ENCODE data around the gene DPP4. TPM values are rescaled to one million over a fixed set of nuclear protein-coding genes. Genes with fewer than 3 reads are reported as not detected.
A peak's percentile ranks its signal among the peaks of the same experiment; 100 is the strongest.

The DPP4 gene
- total and polyA plus RNA-seq, 4 donors: 7.2 to 51.6 (median 21.3) TPM

DNA sequence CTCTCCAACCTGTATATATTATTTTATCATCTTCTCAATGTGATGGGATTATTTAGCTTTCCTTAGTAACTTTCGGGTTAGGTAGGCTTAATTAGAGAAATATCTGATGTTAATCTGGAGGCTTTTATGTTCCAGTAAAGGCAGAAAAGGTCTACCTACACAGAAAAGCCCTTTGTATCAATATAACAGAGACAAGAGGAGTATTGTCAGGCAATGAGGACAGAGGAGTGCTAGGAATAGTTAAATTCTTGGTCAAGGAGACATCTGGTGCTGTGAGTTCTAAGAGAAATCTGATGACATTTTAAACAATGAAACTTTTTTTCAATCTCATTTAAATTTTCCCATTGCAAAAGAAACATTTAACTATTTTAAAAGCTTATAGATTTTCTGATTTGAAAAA, 36.1 kb downstream of the DPP4 start:
- ATAC-seq (ENCODE audit: insufficient read depth, low FRiP score) (no peak), DNase-seq (no peak)
- Histone ChIP-seq H3K4me1 (ENCODE audit: control insufficient read depth in 5 of 5, insufficient read depth in 5 of 5, low read length in 5 of 5) (peaks cover 0 to 9% (median 0%) of the 10 kb centered on the region in 5 donors), H3K27ac (ENCODE audit: low read depth in 1 of 2, low read length in 1 of 2) (no peak overlapping the region), H3K27me3 (ENCODE audit: control insufficient read depth in 3 of 3, insufficient read depth in 3 of 3, low read length in 2 of 3) (no peaks in the 10 kb centered on the region), H3K9me3 (ENCODE audit: control insufficient read depth in 4 of 4, insufficient read depth in 3 of 4, low read length in 3 of 4) (no peaks in the 10 kb centered on the region), H3K36me3 (ENCODE audit: control insufficient read depth in 4 of 4, insufficient read depth in 4 of 4, low read length in 4 of 4) (no peaks in the 10 kb centered on the region), H3K9ac (ENCODE audit: insufficient read depth in 1 of 2, low read length in 2 of 2) (no peak overlapping the region), H3K4me3 (no peak overlapping the region)
- 95% methylated on average over 1 of the region's 1 CpG for WGBS, 2 donors
- TF ChIP-seq, protein P1, sequence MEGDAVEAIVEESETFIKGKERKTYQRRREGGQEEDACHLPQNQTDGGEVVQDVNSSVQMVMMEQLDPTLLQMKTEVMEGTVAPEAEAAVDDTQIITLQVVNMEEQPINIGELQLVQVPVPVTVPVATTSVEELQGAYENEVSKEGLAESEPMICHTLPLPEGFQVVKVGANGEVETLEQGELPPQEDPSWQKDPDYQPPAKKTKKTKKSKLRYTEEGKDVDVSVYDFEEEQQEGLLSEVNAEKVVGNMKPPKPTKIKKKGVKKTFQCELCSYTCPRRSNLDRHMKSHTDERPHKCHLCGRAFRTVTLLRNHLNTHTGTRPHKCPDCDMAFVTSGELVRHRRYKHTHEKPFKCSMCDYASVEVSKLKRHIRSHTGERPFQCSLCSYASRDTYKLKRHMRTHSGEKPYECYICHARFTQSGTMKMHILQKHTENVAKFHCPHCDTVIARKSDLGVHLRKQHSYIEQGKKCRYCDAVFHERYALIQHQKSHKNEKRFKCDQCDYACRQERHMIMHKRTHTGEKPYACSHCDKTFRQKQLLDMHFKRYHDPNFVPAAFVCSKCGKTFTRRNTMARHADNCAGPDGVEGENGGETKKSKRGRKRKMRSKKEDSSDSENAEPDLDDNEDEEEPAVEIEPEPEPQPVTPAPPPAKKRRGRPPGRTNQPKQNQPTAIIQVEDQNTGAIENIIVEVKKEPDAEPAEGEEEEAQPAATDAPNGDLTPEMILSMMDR (IDR thresholded peaks at IDR 0.05; ENCODE audit: control extremely low read depth, extremely low read depth): no peak

DNA sequence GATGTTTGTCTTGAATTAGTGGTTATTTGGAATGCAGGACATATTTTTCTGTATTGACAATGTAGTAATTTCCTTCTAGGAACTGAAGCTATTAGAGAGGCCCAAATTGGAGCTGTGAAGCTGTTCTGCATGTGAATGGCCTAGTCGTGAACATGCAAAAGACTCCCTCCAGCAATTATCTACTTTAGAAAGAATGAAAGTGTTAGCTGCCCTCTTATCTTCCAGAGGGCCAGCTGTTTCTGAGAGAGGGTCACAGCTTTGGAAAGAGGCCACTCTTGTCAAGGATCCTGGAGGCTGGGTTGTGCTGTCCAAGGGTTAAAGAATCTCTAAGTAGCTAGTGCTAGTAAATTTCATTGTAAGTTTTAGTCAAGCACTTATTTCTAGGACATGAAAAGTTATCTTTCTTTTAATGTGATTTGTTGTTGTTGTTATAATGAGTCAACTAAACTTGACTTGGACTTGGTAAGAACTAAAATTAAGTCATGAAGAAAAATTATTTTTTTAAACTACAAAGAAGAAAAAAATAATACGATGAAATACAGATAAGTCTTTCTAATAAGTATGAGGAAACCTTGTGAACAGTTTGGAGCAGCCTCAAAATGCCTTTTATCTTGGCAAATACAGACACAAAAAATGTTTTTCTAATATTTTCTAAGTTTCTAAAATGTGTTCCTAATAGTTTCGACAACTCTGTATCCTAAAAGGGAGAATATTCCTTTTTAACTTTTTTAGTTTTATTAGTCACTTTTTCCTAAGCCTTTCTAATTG, 36.8 kb downstream of the DPP4 start:
- H3K36me3 ChIP-seq (ENCODE audit: control insufficient read depth in 4 of 4, insufficient read depth in 4 of 4, low read length in 4 of 4): no peaks in the 10 kb centered on the region
- DNase-seq: peak in 2 of 3 donors; percentile 17 to 38
- H3K4me1 ChIP-seq (ENCODE audit: control insufficient read depth in 5 of 5, insufficient read depth in 5 of 5, low read length in 5 of 5): peaks cover 0 to 9% (median 0%) of the 10 kb centered on the region in 5 donors
- no peak overlapping the region for H3K4me3 ChIP-seq
- WGBS, 2 donors: 67 to 78% methylated on average over 3 of the region's 3 CpGs
- ATAC-seq (ENCODE audit: insufficient read depth, low FRiP score): no peak
- H3K27me3 ChIP-seq (ENCODE audit: control insufficient read depth in 3 of 3, insufficient read depth in 3 of 3, low read length in 2 of 3): no peaks in the 10 kb centered on the region
- H3K9ac ChIP-seq (ENCODE audit: insufficient read depth in 1 of 2, low read length in 2 of 2): no peak overlapping the region
- TF ChIP-seq, protein P1 (IDR thresholded peaks at IDR 0.05; ENCODE audit: control extremely low read depth, extremely low read depth): no peak
- H3K27ac ChIP-seq (ENCODE audit: low read depth in 1 of 2, low read length in 1 of 2): peak overlapping the region in 1 of 2 donors; percentile 10
- no peaks in the 10 kb centered on the region for H3K9me3 ChIP-seq (ENCODE audit: control insufficient read depth in 4 of 4, insufficient read depth in 3 of 4, low read length in 3 of 4)

DNA sequence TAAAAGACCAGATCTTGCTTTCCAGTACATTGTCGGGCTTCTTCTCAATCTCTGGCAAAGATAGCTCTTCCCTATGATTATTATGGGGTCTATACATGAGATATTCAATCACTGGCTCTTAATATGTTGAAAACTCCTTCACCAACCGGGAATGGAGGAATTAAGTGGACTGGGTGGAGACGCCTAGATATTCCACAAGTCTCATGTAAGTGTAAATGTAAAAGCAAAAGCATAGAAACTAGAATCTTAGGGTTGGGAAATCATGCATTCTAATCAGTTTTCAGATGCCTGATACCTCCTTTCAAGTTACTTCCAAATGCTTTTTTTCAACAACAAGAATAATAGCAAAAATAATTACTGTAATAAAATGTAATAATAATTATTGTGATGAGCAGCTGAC, 38.0 kb downstream of the DPP4 start:
- no peaks in the 10 kb centered on the region for H3K27me3 ChIP-seq (ENCODE audit: control insufficient read depth in 3 of 3, insufficient read depth in 3 of 3, low read length in 2 of 3)
- H3K27ac ChIP-seq (ENCODE audit: low read depth in 1 of 2, low read length in 1 of 2): no peak overlapping the region
- H3K9ac ChIP-seq (ENCODE audit: insufficient read depth in 1 of 2, low read length in 2 of 2): no peak overlapping the region
- H3K4me3 ChIP-seq: no peak overlapping the region
- TF ChIP-seq, protein P1 (IDR thresholded peaks at IDR 0.05; ENCODE audit: control extremely low read depth, extremely low read depth): no peak
- 96 to 97% methylated on average over 3 of the region's 3 CpGs for WGBS, 2 donors
- H3K4me1 ChIP-seq (ENCODE audit: control insufficient read depth in 5 of 5, insufficient read depth in 5 of 5, low read length in 5 of 5): peaks cover 0 to 9% (median 0%) of the 10 kb centered on the region in 5 donors
- DNase-seq: no peak
- no peaks in the 10 kb centered on the region for H3K9me3 ChIP-seq (ENCODE audit: control insufficient read depth in 4 of 4, insufficient read depth in 3 of 4, low read length in 3 of 4)
- no peaks in the 10 kb centered on the region for H3K36me3 ChIP-seq (ENCODE audit: control insufficient read depth in 4 of 4, insufficient read depth in 4 of 4, low read length in 4 of 4)
- ATAC-seq (ENCODE audit: insufficient read depth, low FRiP score): no peak

All from lung (tissue), 12 donors.